ENCODE data around the gene RASA1.
A peak's percentile ranks its signal among the peaks of the same experiment; 100 is the strongest.
"Not testable (repeated sequence)": the region's sequence is repeated elsewhere in the genome, so short reads cannot be mapped to it uniquely, and the experiment has no call there.

The RASA1 gene

DNA sequence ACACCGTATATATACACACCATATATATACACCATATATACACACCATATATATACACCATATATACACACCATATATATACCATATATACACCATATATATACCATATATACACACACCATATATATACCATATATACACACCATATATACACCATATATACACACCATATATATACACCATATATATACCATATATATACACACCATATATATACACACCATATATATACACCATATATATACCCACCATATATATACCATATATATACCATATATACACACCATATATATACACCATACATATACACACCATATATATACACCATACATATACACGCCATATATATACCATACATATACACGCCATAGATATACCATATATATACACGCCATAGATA, 19.6 kb downstream of the RASA1 start:
- DNase-seq: not testable (repeated sequence)

DNA sequence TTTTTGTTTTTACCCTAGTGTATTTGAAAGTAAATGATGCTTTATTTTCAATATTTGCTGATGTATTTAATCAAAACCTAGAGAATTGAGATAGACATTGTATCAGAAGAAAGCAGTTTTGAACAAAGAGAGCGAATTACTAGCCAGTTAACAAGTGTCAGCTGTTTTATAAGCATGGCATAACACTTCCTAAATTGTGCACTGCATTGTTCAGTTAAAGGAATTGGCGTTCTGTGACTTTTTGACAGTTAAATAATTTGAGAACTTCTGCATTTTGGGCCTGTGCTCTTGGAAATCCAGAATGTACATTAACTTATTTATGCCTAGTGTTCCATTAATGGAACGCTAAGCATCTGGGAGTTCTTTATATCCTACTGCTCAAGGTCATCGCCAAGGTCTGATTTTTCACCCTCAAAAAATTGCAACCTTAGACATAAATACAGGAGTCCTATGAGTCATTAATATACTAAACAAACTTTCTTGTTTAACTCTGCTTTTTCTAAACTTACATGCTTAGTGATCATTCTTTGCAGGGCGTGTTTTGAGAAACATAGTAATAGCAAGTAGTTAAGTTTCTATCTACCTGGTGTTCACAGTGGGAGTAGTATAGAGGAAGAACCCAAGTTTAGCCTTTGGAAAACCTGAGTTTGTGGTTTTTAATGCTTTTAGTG, 31.1 kb downstream of the RASA1 start:
- no peak for DNase-seq

DNA sequence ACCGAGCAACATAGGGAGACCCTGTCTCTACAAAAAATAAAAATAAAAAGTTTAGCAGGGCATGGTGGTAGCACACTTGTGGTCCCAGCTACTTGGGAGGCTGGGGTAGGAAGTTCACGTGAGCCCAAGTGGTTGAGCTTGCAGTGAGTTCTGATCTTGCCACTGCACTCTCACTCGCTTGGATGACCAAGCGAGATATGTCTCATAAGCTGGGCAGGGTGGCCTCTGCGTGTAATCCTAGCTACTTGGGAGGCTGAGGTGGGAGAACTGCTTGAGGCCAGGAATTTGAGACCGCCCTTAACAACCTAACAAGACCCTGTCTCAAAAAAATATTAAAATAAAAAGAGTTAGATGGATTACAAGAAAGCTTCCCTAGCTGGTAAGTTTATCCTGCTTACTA, 32.5 kb downstream of the RASA1 start:
- no peak for DNase-seq

DNA sequence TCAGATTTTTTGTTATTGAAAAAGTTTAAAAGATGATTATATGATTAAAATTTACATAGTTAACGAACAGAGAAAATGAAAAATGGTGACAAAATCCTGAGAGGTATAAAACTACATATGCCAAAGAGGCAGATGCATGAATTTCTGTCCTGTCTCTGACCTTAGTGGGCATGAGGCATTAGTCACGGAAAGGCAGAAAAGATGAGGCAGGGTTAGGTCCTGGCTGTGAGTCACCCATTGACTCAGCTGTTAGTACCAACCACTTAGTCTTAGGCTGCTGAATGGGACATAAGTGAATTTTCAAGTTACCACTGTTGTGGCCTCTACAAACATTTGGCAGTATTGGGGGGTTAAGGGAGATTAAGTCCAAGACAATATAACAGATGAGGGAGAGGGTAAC, 33.1 kb downstream of the RASA1 start:
- peak; percentile 46 for DNase-seq

DNA sequence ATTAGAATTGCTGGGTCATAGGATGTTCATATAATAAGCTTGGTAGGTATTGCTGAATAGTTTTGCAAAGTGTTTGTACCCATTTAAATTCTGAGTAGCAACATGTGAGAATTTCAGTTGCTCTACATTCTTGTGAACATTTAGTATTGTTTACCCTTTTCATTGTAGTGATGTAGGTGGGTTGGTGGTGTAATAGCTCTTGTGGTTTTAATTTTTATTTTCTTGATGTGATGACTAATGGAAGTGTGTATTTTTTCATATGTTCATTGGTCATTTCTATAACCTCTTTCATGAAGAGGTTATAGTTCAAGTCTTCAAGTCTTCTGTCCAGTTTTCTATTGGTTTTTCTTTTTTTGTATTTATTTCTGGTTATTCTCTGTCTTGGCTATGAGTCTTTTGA, 34.4 kb downstream of the RASA1 start:
- DNase-seq: no peak

DNA sequence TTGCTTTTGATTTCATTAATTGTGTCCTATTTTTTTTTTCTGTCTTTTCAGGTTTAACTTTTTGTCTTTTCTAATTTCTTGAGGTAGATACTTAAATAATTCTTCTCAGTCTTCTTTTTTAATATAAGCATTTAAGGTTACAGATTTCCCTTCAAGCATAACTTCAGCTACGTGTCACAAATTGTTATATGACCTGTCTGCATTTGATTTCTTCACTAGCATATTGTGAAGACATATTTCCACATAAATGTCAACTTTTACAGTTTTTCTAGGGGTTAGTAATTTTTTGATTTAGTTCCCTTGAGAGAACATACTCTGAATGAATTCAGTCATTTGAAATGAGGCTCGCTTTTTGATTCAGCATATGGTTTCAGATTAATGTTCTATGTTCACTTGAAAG, 35.6 kb downstream of the RASA1 start:
- DNase-seq: no peak

DNA sequence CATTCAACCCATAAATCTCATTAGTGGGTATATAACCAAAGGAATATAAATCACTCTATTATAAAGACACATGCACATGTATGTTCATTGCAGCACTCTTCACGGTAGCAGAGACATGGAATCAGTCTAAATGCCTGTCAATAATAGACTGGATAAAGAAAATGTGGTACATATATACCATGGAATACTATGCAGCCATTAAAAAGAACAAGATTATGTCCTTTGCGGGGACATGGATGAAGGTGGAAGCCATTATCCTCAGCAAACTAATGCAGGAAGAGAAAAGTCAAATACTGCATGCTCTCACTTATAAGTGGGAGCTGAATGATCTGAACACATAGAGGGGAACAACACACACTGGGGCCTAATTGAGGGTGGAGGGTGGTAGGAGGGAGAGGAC, 38.4 kb downstream of the RASA1 start:
- not testable (repeated sequence) for DNase-seq

DNA sequence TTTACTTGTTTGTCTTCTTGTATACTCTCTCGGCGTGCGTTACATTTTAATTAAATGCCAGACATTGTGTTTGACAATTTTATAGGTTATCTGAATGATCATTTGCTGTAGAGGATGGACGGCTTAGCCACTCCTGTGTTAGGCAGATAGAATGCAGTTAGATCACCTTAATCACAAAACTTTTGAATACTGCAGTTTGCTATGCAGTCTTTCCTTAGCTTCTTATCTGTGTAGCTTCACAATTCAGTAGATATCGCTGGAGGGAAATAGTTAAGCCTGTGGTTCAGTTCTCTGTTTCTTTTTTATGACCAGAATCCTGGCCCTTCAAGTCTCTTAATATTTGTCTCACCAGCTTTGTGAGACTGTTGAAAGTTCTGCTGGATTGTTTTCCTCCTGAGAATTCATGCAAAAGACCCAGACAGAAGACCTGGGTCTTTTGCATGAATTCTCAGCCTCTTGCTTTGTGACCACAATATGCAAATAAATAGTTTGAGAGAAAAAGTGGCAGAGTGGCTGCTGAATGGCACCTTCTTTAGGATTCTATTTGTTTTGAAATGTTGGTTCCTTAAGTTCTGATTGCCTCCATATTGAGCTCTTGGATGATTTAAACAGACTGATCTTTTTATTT, 40.2 kb downstream of the RASA1 start:
- no peak for DNase-seq

DNA sequence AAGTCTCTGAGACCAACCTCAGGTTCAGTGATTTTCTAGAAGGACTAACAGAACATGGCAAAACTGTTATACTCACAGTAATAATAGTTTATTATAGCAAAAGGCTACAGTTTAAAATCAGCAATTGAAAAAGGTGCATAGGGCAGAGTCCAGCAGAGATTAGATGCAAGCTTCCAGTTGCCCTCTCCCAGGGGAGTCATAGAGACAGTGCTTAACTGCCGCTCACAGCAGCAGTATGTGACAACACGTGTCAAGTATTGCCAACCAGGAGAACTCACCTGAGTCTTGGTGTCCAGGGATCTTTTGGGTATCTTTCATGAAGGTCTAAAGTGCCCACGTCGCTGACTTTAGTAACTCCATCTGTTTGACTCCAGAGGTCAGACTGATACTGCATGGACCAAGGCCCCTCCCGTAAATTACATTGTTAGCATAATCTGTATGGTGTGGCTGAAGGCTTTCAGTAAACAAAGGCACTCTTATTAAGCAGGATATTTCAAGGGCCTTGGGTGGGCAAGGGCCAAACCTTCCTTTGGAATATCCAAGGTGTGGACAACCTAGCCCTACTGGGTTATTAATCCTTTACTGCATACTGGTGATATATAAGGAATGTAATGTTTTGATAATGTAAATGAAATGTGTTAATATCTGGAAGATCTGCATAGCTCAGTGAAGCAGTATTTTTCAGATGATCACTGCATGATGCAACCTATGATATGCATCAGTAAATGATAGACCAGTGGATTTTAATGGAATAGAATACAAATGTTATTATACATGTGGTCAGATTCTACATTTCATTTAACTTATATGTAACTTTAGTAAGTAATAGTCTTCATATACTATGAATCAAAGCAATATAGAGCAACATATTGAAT, 44.0 kb downstream of the RASA1 start:
- DNase-seq: no peak

DNA sequence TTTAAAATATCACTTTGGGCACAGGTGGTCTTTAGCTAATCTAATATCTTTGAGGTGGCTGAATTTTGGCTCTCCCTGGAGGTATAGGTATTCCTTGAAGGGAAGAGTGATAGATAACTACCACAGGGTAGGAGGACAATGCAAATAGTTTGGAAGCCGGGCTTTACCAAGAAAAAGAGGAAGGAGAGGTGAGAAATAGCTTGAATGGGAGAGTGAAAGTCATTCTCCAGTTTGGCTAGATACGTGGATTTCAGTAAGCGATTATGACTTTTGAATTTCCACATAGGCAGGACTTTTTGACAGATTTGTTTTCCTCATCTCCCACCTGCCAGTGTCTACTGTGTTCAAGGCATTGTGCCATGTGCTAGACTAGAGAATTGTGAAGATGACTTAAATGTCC, 45.5 kb downstream of the RASA1 start:
- no peak for DNase-seq

DNA sequence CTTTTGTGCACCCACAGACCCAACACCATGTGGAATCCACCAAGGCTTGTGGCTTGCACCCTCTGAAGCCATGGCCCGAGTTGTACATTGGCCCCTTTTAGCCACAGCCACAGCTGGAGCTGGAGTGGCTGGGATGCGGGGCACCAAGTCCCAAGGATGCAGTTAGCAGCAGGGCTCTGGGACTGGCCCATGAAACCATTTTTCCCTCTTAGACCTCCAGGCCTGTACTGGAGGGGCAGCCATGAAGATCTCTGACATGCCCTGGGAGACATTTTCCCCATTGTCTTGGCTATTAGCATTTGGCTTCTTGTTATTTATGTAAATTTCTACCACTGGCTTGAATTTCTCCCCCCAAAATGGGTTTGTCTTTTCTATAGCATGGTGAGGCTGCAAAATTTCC, 51.8 kb downstream of the RASA1 start:
- no peak for DNase-seq

DNA sequence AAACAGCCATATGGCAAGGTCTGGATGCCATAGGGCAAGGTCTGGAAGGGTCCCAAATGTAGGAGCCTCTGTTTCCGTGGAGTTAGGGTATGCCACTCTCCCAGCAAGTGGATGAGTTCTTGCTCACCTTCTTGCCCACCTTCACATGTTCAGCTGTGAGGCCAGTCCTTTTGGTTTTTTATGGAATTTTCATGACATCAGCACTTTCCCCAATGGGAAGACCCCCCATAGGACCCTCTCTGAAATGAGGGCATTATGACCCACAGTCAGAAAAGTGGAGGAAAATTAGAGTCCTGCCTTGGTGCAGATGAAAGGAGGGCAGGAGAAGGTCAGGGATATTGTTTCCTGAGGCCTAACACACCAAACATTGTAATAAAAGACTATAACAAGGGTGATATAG, 53.9 kb downstream of the RASA1 start:
- DNase-seq: no peak

DNA sequence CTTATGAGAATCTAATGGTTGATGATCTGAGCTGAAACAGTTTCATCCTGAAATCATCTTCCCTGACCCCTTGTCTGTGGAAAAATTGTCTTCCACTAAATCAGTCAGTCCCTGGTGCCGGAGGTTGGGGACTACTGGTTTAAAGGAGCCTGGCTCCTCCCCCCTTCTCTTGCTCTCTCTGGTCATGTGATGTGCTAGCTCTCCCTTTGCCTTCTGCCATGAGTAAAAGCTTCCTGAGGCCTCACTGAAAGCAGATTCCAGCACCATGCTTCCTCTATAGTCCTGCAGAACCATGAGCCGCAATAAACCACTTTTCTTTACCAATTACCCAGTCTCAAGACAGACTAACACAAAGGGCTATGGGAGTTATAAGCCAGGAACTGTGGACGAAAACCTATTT, 54.7 kb downstream of the RASA1 start:
- DNase-seq: no peak

DNA sequence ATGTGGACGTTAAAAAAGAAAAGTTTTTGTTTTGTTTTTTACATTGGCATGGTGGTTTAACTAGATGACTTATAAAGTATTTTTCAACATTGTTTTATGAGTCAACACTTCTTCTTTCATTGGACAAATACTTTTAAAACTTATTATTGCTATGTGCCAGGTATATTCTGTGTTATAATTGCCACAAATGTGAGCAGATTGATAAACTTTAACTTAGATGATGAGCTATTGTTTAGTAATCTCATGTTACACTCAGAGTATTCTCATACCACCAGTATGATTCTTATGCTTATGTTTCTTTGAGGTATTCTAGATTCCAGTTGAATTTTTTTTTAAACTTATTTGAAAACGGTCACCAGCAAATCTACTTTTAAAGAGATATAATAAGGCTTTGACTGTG, 60.3 kb downstream of the RASA1 start:
- DNase-seq: no peak

DNA sequence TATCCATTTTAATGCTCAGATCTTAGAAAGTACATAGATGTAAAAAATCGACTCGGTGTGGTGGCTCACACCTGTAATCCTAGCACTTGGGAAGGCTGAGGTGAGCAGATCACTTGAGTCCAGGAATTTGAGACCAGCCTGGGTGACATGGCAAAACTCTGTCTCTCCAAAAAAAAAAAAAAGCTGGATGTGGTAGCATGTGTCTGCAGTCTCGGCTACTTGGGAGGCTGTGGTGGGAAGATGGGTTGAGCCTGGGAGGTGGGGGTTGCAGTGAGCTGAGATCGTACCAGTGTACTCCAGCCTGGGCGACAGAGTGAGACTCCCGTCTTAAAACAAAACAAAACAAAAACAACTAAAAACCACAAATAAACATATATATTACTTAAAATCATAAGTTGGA, 61.4 kb downstream of the RASA1 start:
- no peak for DNase-seq

DNA sequence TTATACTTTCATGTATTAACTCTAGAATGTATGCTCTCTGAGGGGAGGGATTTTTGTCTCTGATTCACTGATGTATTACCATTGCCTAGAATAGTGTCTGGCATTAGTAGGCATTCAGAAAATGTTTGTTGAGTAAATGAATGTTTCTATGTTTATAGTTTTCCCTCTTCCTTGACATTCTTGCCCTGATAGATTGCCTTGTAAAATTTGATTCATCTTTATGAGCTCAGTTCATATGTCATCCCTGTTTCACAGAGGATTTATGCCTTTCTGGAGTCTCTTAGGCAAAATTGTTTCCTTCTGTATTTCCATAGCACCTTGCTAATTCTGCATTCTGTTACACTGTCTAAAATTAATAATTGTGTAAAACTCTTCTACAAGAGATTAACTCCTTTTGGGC, 72.3 kb downstream of the RASA1 start:
- no peak for DNase-seq

DNA sequence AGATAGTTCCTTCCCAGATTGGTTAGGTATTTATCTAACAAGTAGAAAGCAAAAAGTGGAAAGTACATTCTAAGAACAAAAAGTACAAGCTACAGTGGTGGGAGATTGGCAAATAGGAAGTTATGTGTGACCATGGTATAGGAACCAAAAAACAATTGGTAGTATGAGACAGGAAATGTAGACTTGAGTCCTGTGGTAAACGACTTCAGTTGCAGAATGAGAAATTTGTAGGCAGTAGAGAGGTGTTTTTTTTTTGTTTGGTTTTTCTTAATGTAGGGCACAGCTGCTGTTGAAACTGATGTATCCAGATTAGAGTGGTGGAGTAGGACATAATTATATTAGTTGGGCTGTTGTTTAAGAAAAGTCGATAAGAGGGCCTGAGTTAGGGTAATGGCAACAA, 73.0 kb downstream of the RASA1 start:
- DNase-seq: no peak

DNA sequence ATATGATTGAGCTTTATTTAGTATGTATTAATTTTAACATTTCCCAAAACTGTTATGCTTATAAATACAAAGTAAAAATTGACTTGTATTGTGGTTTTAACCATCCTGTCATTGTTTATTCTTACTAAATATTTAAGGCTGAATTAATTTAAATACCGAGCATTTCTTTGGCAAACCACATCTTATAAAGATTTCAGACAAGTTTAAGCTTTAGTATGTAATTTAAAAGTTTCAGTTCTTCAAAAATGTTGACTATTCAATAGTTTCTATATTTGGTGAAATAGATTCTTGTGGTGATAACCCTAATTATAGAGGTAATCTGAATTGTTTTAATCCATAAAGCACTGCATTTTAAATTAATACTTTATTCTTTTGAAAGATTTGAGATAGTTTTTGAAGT, 79.6 kb downstream of the RASA1 start:
- DNase-seq: no peak

DNA sequence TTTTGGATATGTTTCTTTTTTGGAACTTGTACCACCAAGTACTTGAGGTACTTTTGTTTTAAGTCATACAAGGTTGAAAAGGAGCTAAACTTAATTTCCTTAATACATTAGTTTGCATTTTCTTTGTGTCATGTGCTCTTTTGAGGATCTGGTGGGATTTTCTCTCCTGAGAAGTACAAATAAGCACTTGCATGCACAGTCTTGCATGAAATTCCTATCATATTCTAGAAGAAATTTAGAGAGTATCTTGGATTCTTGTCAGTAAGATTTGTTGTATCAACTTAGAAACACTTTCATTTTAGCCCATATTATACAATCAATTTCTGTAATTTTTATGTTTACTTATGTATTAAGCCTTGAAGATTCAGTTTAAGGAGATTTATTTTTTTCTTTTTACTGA, 80.2 kb downstream of the RASA1 start:
- no peak for DNase-seq

DNA sequence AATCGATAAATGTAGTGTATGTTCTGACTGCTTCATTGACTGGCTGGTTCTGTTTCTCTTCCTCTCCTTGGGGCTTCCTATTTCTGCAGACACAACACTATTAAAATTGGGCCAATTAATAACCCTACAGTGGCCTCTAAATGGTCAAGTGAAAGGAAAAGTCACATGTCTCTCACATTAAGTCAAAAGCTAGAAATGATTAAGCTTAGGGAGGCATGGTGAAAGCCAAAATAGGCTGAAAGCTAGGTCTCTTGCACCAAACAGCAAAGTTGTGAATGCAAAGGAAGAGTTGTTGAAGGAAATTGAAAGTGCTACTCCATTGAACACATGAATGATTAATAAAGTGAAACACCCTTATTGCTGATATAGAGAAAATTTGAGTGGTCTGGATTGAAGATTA, 86.8 kb downstream of the RASA1 start:
- DNase-seq: no peak

DNA sequence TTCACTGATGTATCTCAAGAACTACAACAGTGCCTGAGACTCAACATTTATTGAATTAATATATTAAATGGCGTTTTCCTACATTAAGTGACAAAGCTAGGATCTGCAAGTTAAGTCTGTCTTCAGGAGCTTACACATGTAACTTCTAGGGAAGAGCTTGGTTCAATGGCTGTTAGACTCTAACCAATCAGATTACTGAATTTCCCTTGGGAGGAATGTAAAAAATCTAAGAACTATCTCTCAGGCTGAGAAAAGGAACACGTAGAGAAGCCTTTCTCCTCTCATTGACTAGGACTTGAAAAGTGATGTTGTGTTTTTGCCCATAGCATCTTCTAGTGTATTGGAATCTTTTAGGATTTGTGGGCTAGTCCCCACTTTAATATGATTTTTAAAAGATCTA, 91.4 kb downstream of the RASA1 start:
- no peak for DNase-seq

DNA sequence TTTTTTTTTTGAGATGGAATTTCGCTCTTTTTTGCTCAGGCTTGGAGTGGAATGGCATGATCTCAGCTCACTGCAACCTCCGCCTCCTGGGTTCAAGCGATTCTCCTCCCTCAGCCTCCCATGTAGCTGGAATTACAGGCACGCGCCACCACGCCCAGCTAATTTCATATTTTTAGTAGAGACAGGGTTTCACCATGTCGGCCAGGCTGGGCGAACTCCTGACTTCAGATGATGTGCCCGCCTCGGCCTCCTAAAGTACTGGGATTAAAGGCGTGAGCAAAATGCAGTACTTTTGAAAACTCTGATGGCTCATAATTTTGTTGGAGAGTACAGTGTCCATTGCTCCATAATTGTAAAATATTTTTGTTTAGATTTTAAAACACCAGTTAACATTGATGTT, 92.4 kb downstream of the RASA1 start:
- DNase-seq: no peak

DNA sequence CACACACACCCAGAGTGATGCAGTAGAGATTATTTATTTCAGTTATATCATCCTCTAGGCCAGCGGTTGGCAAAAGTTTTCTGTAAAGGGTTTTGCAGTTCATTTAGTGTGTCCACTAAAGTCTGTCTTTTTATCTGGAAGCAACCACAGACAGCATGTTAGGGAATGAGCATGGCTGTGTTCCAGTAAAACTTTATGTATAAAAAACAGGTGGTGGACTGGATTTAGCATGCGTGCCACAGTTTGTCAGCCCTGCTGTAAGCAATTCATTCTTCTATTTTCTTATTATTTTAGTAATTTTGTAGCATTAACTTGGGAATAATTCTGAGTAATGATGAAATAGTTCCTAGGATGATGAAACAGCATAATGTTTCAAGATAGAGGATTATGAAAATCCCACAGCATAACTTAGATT, 93.4 kb downstream of the RASA1 start:
- no peak for DNase-seq

DNA sequence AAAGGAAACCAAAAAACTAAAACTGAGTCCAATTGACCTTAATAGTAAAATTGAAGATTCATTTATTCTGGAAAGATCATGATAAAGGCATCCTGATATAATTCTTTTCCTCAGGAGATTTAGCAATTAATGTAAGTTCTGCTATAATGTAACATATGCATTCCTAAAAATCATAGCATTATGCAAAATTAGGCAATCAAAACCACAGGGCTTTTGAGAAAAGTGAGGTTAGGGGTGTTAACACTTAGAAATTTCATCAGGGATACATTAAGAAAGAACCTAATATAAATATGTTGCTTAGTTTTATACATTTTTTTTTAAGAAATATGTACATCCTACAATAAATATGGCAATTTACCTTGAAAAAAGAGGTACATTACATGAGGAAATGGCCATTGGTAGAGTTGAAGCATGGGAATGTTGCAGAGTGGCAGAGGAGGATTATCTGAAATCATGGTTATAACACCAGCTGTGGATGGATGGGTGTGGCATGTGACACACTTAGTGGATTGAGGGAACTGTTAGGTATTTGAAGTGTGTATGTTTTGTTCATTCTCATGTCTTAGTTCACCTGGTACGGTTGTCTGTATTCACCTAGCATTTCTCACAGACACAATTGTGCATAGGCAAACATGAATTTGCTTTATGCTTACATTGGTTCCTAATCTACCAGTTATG, 94.0 kb downstream of the RASA1 start:
- DNase-seq: no peak
